ENCODE data around the gene SCARF2.
"Not testable (repeated sequence)": the region's sequence is repeated elsewhere in the genome, so short reads cannot be mapped to it uniquely, and the experiment has no call there.

Gene SCARF2

DNA sequence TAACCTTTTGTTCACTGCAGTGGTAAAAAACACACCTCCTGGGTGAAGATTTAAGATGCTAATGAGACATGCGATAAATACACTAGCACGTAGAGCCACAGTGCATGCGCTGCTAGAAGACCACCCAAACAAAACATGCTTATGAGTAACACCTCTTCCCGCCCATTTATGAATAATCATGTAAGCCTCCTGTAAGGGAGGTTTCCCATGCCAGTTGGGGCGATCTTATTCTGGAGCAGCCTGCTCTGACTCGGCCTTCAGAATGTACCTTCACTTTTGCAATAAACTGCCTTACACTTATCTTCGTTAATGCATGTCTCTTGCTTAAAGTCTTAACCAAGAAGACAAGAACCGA, 18.1 kb upstream of the SCARF2 start:
- Histone ChIP-seq H3K9ac (ENCODE audit: low read length) (no peak overlapping the region), H3K4me2 (ENCODE audit: low read length) (no peak overlapping the region), H3K79me2 (ENCODE audit: insufficient read depth, low read length) (no peaks in the 10 kb centered on the region), H3K4me3 (ENCODE audit: low read depth, low read length, poor library complexity, severe bottlenecking) (no peak overlapping the region), H3K27me3 (ENCODE audit: insufficient read depth, low read length) (no peaks in the 10 kb centered on the region), H3K27ac (ENCODE audit: low read depth, low read length, poor library complexity, severe bottlenecking) (no peak overlapping the region), H3K4me1 (ENCODE audit: insufficient read depth, low read length, severe bottlenecking) (no peaks in the 10 kb centered on the region), H3K36me3 (ENCODE audit: insufficient read depth, low read length) (no peaks in the 10 kb centered on the region; the same call in 1 of the 2 replicates), H3F3A (ENCODE audit: insufficient read depth, low read length) (no peaks in the 10 kb centered on the region), H2AFZ (ENCODE audit: low read length) (no peak overlapping the region), H3K9me2 (ENCODE audit: low read depth, low read length) (no peaks in the 10 kb centered on the region), H4K20me1 (ENCODE audit: insufficient read depth, low read length) (no peaks in the 10 kb centered on the region), H3K9me3 (ENCODE audit: low read length) (no peaks in the 10 kb centered on the region)
- no peak for TF ChIP-seq EZH2 (IDR thresholded peaks at IDR 0.05; ENCODE audit: borderline replicate concordance, low read length)
- TF ChIP-seq, protein P1, sequence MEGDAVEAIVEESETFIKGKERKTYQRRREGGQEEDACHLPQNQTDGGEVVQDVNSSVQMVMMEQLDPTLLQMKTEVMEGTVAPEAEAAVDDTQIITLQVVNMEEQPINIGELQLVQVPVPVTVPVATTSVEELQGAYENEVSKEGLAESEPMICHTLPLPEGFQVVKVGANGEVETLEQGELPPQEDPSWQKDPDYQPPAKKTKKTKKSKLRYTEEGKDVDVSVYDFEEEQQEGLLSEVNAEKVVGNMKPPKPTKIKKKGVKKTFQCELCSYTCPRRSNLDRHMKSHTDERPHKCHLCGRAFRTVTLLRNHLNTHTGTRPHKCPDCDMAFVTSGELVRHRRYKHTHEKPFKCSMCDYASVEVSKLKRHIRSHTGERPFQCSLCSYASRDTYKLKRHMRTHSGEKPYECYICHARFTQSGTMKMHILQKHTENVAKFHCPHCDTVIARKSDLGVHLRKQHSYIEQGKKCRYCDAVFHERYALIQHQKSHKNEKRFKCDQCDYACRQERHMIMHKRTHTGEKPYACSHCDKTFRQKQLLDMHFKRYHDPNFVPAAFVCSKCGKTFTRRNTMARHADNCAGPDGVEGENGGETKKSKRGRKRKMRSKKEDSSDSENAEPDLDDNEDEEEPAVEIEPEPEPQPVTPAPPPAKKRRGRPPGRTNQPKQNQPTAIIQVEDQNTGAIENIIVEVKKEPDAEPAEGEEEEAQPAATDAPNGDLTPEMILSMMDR (IDR thresholded peaks at IDR 0.05; ENCODE audit: low read length) = no peak

DNA sequence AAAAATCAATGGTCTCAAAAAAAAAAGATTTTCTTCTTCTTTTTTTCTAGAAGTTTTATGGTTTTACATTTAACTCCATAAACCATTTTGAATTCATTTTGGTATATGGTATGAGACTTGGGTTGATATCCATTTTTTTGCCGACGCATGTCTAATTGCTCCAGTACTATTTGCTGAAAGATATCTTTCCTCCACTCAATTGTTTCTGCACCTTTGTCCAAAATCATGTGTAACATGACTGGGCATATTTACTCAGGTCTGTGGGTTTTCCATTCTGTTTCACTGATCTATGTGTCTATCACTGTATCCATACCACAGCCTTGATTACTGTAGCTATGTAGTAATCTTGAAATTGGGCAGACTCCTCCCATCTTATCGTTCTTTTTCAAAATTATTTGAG, 15.6 kb upstream of the SCARF2 start:
- no peaks in the 10 kb centered on the region for H3K9me2 ChIP-seq (ENCODE audit: low read depth, low read length)
- no peaks in the 10 kb centered on the region for H3F3A ChIP-seq (ENCODE audit: insufficient read depth, low read length)
- H3K4me1 ChIP-seq (ENCODE audit: insufficient read depth, low read length, severe bottlenecking) = no peaks in the 10 kb centered on the region
- H3K27ac ChIP-seq (ENCODE audit: low read depth, low read length, poor library complexity, severe bottlenecking) = no peak overlapping the region
- no peaks in the 10 kb centered on the region for H3K79me2 ChIP-seq (ENCODE audit: insufficient read depth, low read length)
- H3K9me3 ChIP-seq (ENCODE audit: low read length) = no peaks in the 10 kb centered on the region
- H3K9ac ChIP-seq (ENCODE audit: low read length) = no peak overlapping the region
- no peak overlapping the region for H3K4me3 ChIP-seq (ENCODE audit: low read depth, low read length, poor library complexity, severe bottlenecking)
- H3K36me3 ChIP-seq (ENCODE audit: insufficient read depth, low read length) = no peaks in the 10 kb centered on the region; the same call in 1 of the 2 replicates
- no peaks in the 10 kb centered on the region for H4K20me1 ChIP-seq (ENCODE audit: insufficient read depth, low read length)
- TF ChIP-seq, protein P1 (IDR thresholded peaks at IDR 0.05; ENCODE audit: low read length) = no peak
- TF ChIP-seq EZH2 (IDR thresholded peaks at IDR 0.05; ENCODE audit: borderline replicate concordance, low read length) = no peak
- H3K27me3 ChIP-seq (ENCODE audit: insufficient read depth, low read length) = no peaks in the 10 kb centered on the region
- no peak overlapping the region for H3K4me2 ChIP-seq (ENCODE audit: low read length)
- no peak overlapping the region for H2AFZ ChIP-seq (ENCODE audit: low read length)

DNA sequence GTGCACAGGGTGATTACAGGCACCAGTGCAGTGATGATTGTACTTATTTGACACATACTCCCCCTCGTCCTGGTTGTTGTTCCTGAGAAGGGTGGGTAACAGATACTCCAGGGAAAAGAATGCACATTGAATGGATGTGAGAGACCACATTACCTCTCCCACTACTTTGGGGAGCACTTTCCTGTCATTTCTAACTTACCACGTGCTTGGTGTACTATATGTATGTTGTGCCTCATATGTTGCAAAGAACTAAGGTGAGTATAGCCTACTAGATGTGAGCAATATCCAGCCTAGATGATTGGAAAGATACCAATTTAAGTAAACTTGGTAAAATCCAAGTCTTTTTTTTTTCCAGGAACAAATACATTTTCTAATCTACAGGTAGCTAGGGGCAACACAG, 14.3 kb upstream of the SCARF2 start:
- Histone ChIP-seq H3K9me3 (ENCODE audit: low read length) (no peaks in the 10 kb centered on the region), H3K9ac (ENCODE audit: low read length) (no peak overlapping the region), H4K20me1 (ENCODE audit: insufficient read depth, low read length) (no peaks in the 10 kb centered on the region), H3K27ac (ENCODE audit: low read depth, low read length, poor library complexity, severe bottlenecking) (no peak overlapping the region), H2AFZ (ENCODE audit: low read length) (no peak overlapping the region), H3F3A (ENCODE audit: insufficient read depth, low read length) (no peaks in the 10 kb centered on the region), H3K9me2 (ENCODE audit: low read depth, low read length) (no peaks in the 10 kb centered on the region), H3K27me3 (ENCODE audit: insufficient read depth, low read length) (no peaks in the 10 kb centered on the region), H3K79me2 (ENCODE audit: insufficient read depth, low read length) (no peaks in the 10 kb centered on the region), H3K36me3 (ENCODE audit: insufficient read depth, low read length) (no peaks in the 10 kb centered on the region; the same call in 1 of the 2 replicates), H3K4me3 (ENCODE audit: low read depth, low read length, poor library complexity, severe bottlenecking) (no peak overlapping the region), H3K4me1 (ENCODE audit: insufficient read depth, low read length, severe bottlenecking) (no peaks in the 10 kb centered on the region), H3K4me2 (ENCODE audit: low read length) (no peak overlapping the region)
- TF ChIP-seq, protein P1 (IDR thresholded peaks at IDR 0.05; ENCODE audit: low read length) = no peak
- TF ChIP-seq EZH2 (IDR thresholded peaks at IDR 0.05; ENCODE audit: borderline replicate concordance, low read length) = no peak

DNA sequence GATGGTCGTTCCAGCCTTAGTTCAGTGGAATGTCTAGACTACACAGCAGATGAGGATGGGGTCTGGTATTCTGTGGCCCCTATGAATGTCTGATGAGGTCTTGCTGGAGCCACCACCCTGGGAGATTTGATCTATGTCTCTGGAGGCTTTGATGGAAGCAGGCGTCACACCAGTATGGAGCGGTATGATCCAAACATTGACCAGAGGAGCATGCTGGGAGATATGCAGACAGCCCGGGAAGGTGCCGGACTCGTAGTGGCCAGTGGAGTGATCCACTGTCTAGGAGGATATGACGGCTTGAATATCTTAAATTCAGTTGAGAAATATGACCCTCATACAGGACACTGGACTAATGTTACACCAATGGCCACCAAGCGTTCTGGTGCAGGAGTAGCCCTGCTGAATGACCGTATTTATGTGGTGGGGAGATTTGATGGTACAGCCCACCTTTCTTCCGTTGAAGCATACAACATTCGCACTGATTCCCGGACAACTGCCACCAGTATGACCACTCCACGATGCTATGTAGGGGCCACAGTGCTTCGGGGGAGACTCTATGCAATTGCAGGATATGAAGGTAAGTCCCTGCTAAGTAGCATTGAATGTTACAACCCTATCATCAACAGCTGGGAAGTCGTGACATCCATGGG, 13.6 kb upstream of the SCARF2 start:
- not testable (repeated sequence) for H3K27ac ChIP-seq (ENCODE audit: low read depth, low read length, poor library complexity, severe bottlenecking); H3K36me3 ChIP-seq (ENCODE audit: insufficient read depth, low read length); H3K4me2 ChIP-seq (ENCODE audit: low read length); H3F3A ChIP-seq (ENCODE audit: insufficient read depth, low read length); H4K20me1 ChIP-seq (ENCODE audit: insufficient read depth, low read length); H2AFZ ChIP-seq (ENCODE audit: low read length); H3K4me3 ChIP-seq (ENCODE audit: low read depth, low read length, poor library complexity, severe bottlenecking); H3K9me2 ChIP-seq (ENCODE audit: low read depth, low read length); H3K4me1 ChIP-seq (ENCODE audit: insufficient read depth, low read length, severe bottlenecking); H3K79me2 ChIP-seq (ENCODE audit: insufficient read depth, low read length); H3K9me3 ChIP-seq (ENCODE audit: low read length); H3K27me3 ChIP-seq (ENCODE audit: insufficient read depth, low read length); H3K9ac ChIP-seq (ENCODE audit: low read length)
